Heart right ventricle (tissue), 16 donors: ENCODE results near the gene SPECC1L. TPM values are rescaled to one million over a fixed set of nuclear protein-coding genes. Genes with fewer than 3 reads are reported as not detected.
A peak's percentile ranks its signal among the peaks of the same experiment; 100 is the strongest.
"Not testable (repeated sequence)": the region's sequence is repeated elsewhere in the genome, so short reads cannot be mapped to it uniquely, and the experiment has no call there.

ENCODE experiments used
- ATAC-seq, 8 donors: fragments of 200-7000 bp; cut with Tn5 transposase; one replicate each; pipeline ENCODE4 v1.9.1; 2020; ENCODE audit warnings: mild to moderate bottlenecking in 8 of 8, moderate library complexity in 8 of 8, moderate number of reproducible peaks in 1 of 8
- DNase-seq, 2 donors: peaks; one replicate each; pipeline ENCODE4 v3.0.0-alpha.2; 2020
- H3K27ac ChIP-seq, 10 donors: fragments of 200-600 bp; sonication (generic) in 2 of 10; one replicate each; pipeline versions ENCODE4 v1.5.0 to v1.8.0; 2020 to 2022; ENCODE audit warnings: mild to moderate bottlenecking in 3 of 10
- H3K27me3 ChIP-seq, 7 donors: fragments of 200-600 bp; one replicate each; pipeline ENCODE4 v1.8.0; 2021 to 2022; ENCODE audit warnings: mild to moderate bottlenecking in 2 of 7
- H3K36me3 ChIP-seq, 9 donors: fragments of 200-600 bp; sonication (generic) in 1 of 9; one replicate each; pipeline versions ENCODE4 v1.5.0 to v1.8.0; 2020 to 2022; ENCODE audit warnings: mild to moderate bottlenecking in 2 of 9
- H3K4me1 ChIP-seq, 9 donors: fragments of 200-600 bp; sonication (generic) in 1 of 9; one replicate each; pipeline versions ENCODE4 v1.5.0 to v1.8.0; 2020 to 2022; ENCODE audit warnings: mild to moderate bottlenecking in 4 of 9
- H3K4me3 ChIP-seq, 10 donors: fragments of 200-600 bp; sonication (generic) in 2 of 10; one replicate each; pipeline versions ENCODE4 v1.5.0 to v1.8.0; 2020 to 2022; ENCODE audit warnings: mild to moderate bottlenecking in 7 of 10, moderate library complexity in 2 of 10
- H3K9me3 ChIP-seq, 11 donors: fragments of 200-600 bp in 10 of 11; sonication (generic) in 2 of 11; one replicate each; pipeline versions ENCODE4 v1.5.0 to v1.8.0; 2013 to 2022; ENCODE audit warnings: mild to moderate bottlenecking in 2 of 11, control low read depth in 1 of 11, moderate library complexity in 1 of 11
- WGBS, 2 donors: extraction: QIAGEN DNeasy Blood & Tissue Kit; methylation state at CpG; one replicate each; pipeline ENCODE4 v1.1.7; 2013; ENCODE audit warnings: inconsistent platforms in 1 of 2; 5-methylcytosine and 5-hydroxymethylcytosine counted together
- intact Hi-C, 10 donors: fragments of 100-400 bp; cut with DNase I; formaldehyde crosslinking; loops; one replicate each; pipeline versions ENCODE4 v1.11.1 to v1.14.2; 2022
- polyA plus RNA-seq, 2 donors: library from polyadenylated mRNA; stranded (reverse); fragments of 200-250 nt; gene quantifications; one replicate each; pipeline ENCODE4 v1.2.3, GENCODE V29; 2013
- total RNA-seq, 10 donors: library from RNA; stranded (reverse); fragmentation: NEBNext Ultra II Directional in 3 of 10; extraction: Animal tissue kit (Norgen Biotek cat#: 25700) in 3 of 10; gene quantifications; one replicate each; pipeline versions ENCODE4 v1.2.1 to v1.2.4, GENCODE V29; 2021 to 2023
- TF ChIP-seq, protein P1 (sequence below), 9 donors: fragments of 200-600 bp; sonication (generic) in 2 of 9; IDR thresholded peaks; one replicate each; pipeline versions ENCODE4 v1.5.0 to v1.8.0; 2021 to 2022; ENCODE audit warnings: antibody characterized with exemption in 9 of 9, mild to moderate bottlenecking in 5 of 9, moderate library complexity in 1 of 9
- donor health status: Arrhythmogenic right ventricular cardiomyopathy.
- donor health status: ischemic (EF 13 %, LVEDD 7.1; RV severe dilation, severe dysfunction).
- donor health status: healthy with polysubstance abuse.
- donor health status: DM: no; HTN: yes; CAD: no.
- donor health status: DM: no; HTN: no; CAD: no.
- donor health status: ischemic (EF 25% LVEDD 6.9; RV normal size, moderate dysfunction).
- donor health status: ischemic (EF 25% LVEDD 5.7; RV mildly dilated, moderate dysfunction).
- donor health status: healthy.
- donor health status: DM: yes; HTN: yes; CAD: no.
- donor health status: Ischemic cardiomyopathy.
- donor health status: ischemic (EF 35%, LVEDD 5.7; RV mildly dilated, moderate dysfunction).
- donor health status: nonischemic (EF 11% LVEDD 7.7; RV severe dilation, severe dysfunction).
- donor health status: DM: yes; HTN: yes; CAD: no.
- donor health status: PGD.
- donor health status: ischemic (EF 29% LVEDD 5.4; RV normal size, mild dysfunction).
- donor health status: nonischemic (EF 23%, LVEDD 6.1; RV moderate dilation, normal function).

Gene SPECC1L
- total and polyA plus RNA-seq, 12 donors: 8.3 to 61.7 (median 49.5) TPM

DNA sequence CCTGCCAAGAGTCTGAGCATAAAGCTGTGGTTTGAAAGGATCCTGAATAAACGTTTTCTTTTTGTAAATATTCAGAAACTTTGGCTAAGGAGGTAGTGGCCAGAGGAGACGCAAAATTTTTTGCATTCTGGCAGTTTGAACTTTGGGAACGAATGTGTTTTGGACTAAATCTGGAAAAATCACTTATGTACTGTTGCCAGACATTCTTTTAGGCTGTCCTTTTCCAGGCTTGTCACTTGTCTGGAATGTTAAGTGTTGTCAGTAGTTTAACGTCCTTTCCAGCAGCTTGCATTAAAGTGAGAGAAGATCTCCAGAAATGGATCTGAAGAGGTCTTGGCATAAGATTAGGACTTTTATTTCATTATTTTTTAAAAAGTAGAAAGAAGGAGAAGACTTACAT, 18.5 kb downstream of the SPECC1L start:
- Histone ChIP-seq H3K4me3 (peak overlapping the region in 3 of 10 donors; percentile 6 to 17 (median 11)), H3K9me3 (no peaks in the 10 kb centered on the region), H3K4me1 (peaks cover 21 to 92% (median 82%) of the 10 kb centered on the region in 9 donors), H3K27me3 (no peaks in the 10 kb centered on the region), H3K27ac (peak overlapping the region; percentile 53 to 85 (median 78)), H3K36me3 (no peaks in the 10 kb centered on the region)
- DNase-seq (no peak), ATAC-seq (peak in 7 of 8 donors; percentile 56 to 73 (median 69))
- TF ChIP-seq, protein P1, sequence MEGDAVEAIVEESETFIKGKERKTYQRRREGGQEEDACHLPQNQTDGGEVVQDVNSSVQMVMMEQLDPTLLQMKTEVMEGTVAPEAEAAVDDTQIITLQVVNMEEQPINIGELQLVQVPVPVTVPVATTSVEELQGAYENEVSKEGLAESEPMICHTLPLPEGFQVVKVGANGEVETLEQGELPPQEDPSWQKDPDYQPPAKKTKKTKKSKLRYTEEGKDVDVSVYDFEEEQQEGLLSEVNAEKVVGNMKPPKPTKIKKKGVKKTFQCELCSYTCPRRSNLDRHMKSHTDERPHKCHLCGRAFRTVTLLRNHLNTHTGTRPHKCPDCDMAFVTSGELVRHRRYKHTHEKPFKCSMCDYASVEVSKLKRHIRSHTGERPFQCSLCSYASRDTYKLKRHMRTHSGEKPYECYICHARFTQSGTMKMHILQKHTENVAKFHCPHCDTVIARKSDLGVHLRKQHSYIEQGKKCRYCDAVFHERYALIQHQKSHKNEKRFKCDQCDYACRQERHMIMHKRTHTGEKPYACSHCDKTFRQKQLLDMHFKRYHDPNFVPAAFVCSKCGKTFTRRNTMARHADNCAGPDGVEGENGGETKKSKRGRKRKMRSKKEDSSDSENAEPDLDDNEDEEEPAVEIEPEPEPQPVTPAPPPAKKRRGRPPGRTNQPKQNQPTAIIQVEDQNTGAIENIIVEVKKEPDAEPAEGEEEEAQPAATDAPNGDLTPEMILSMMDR (IDR thresholded peaks at IDR 0.05): no peak
- intact Hi-C loops: no loop called here
- 6 to 8% methylated on average over 4 of the region's 4 CpGs for WGBS, 2 donors

DNA sequence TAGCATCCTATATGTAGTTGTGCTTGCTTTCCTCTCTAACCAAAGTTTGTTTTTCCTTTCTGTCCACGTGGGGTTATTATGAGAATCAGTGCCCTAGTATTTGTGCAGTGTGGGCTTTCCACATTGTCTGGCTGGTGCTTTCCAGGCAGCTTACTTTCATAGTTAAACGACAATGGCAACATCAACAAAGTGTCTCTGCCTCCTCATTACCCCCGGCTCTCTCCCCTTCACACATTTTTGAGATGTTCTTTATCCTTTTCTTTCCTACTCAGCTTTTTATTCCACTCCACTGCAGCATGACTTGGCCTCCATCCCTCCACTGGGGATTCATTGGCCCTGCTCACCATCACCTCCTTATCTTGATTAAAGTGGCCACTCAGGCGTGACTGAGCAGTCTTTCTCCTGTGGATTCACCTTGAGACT, 19.1 kb downstream of the SPECC1L start:
- H3K4me3 ChIP-seq: peak overlapping the region in 2 of 10 donors; percentile 6 to 17
- H3K4me1 ChIP-seq: peaks cover 21 to 91% (median 82%) of the 10 kb centered on the region in 9 donors
- ATAC-seq (peak in 4 of 8 donors; percentile 5 to 24 (median 12)), DNase-seq (no peak)
- intact Hi-C loops: no loop called here
- peak overlapping the region; percentile 53 to 85 (median 78) for H3K27ac ChIP-seq
- 12 to 19% methylated on average over 4 of the region's 4 CpGs for WGBS, 2 donors
- TF ChIP-seq, protein P1 (IDR thresholded peaks at IDR 0.05): no peak
- no peaks in the 10 kb centered on the region for H3K36me3 ChIP-seq
- no peaks in the 10 kb centered on the region for H3K27me3 ChIP-seq
- H3K9me3 ChIP-seq: no peaks in the 10 kb centered on the region

DNA sequence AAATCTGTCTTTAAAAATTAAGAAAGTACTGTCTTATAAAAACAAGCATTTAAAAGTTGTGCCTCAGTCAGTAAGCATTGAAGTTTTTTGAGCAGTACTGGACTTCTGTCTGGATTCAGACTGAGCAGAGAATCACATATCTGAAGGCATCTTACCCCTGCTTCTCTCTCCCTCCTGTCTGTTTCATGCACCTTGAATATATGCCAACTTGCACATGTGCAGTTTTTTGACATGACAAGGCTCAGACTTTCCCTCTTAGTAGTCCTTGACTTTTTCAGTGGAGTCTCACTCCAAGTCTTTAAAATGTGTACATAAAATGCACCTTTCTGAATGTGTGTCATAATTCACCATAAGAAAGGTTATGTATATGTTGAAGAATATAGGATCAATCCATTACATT, 19.8 kb downstream of the SPECC1L start:
- intact Hi-C loops: no loop called here
- TF ChIP-seq, protein P1 (IDR thresholded peaks at IDR 0.05): no peak
- no peaks in the 10 kb centered on the region for H3K9me3 ChIP-seq
- ATAC-seq (no peak), DNase-seq (no peak)
- no peaks in the 10 kb centered on the region for H3K36me3 ChIP-seq
- peaks cover 21 to 89% (median 78%) of the 10 kb centered on the region in 9 donors for H3K4me1 ChIP-seq
- H3K27ac ChIP-seq: peak overlapping the region in 9 of 10 donors; percentile 63 to 85 (median 78)
- no peak overlapping the region for H3K4me3 ChIP-seq
- H3K27me3 ChIP-seq: no peaks in the 10 kb centered on the region

DNA sequence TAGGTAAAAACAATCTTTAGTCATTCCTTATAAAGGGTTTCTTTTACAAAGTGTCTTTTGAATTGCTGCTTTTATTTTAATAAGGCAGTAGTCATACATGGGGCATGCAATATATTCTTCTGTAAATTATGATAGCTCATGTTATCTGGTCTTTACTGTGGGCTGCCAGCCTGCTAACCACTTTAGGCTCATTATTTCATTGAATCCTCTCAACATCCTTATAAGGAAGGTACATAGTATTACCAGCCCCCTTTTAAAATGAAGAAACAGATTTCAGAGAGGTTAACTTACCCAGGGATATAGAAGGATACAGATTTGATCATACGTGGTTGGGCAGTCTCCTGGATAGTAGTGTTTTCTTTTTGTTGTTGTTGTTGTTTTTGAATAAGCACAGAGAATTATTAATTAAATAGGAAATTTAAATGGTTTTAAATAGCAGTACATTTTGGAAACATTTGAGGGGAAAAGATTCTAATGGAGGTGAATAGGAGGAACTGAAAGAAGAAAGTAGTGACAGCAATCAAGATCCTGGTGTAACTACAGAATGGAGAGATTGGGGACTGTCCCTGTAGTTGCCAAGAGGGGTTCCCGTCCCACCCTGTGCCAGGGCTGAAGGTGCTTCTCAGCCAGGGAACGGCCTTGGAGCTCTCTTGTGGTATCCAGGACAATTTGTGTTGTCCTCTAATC, 21.0 kb downstream of the SPECC1L start:
- H3K36me3 ChIP-seq: no peaks in the 10 kb centered on the region
- no peak overlapping the region for H3K4me3 ChIP-seq
- H3K9me3 ChIP-seq: no peaks in the 10 kb centered on the region
- DNase-seq (no peak), ATAC-seq (no peak)
- H3K4me1 ChIP-seq: peaks cover 21 to 89% (median 69%) of the 10 kb centered on the region in 9 donors
- TF ChIP-seq, protein P1 (IDR thresholded peaks at IDR 0.05): no peak
- intact Hi-C loops: no loop called here
- peak overlapping the region; percentile 29 to 85 (median 78) for H3K27ac ChIP-seq
- 69 to 79% methylated on average over 3 of the region's 3 CpGs for WGBS, 2 donors
- H3K27me3 ChIP-seq: no peaks in the 10 kb centered on the region

DNA sequence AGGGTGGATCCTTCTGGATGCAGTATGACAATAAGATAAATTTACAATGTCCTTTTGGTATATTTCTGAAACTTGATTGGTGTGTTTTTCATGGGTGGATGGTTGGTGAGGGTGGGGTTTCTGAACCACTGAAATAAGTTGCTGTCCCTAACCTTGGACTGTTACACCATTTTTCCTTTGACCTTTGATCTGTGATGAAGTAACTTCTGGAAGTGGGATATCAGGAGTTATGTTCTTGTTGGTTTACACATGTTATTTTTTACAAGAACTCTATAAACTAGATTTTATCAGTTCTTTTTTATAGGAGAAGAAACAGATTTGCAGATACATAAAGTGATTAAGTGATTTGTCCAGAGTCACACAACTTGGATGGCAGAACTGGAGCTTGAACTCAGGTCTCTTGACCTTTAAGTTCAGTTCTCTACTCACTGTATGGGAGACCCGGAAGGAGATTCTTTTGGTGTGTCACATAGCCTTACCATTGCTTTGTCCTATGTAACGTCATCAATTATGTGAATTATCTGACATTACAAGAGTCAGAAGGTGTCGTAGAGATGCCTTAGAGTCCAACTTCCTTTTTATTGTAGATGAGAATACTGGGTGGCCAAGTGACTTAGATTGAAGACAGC, 21.7 kb downstream of the SPECC1L start:
- H3K9me3 ChIP-seq, intact Hi-C loops, H3K36me3 ChIP-seq, DNase-seq, H3K27me3 ChIP-seq, ATAC-seq, H3K4me3 ChIP-seq: not testable (repeated sequence)
- WGBS, 2 donors: 91 to 94% methylated on average over 3 of the region's 3 CpGs
- H3K4me1 ChIP-seq: peaks cover 21 to 84% (median 66%) of the 10 kb centered on the region in 9 donors
- H3K27ac ChIP-seq: peak overlapping the region in 7 of 10 donors; percentile 47 to 85 (median 78)

DNA sequence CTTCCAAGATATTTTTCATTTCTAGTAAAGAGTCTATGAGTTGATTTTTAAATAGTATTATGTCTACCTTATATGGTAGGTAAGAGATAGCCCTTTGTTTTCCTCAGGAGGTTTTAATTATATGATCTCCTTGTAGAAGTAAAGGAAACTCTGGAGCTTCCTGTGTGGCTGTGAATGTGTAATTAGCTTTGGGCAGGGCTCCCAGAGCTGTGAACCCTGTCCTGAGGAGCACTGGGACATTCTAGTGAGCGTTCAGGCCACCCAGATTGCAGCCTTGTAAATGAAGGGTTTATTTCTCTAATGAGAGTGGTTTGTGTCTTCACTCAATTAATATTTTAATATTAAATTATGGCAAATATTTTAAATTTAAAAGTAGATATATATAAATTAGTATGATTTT, 24.3 kb downstream of the SPECC1L start:
- Histone ChIP-seq H3K27ac (peak overlapping the region in 7 of 10 donors; percentile 0 to 64 (median 32)), H3K4me1 (peaks cover 10 to 74% (median 48%) of the 10 kb centered on the region in 9 donors)
- intact Hi-C loops, DNase-seq, H3K9me3 ChIP-seq, H3K27me3 ChIP-seq, H3K4me3 ChIP-seq, H3K36me3 ChIP-seq: not testable (repeated sequence)
- ATAC-seq: peak in 5 of 8 donors; percentile 40 to 70 (median 53)
- 0% methylated on average over 1 of the region's 1 CpG for WGBS, 2 donors

DNA sequence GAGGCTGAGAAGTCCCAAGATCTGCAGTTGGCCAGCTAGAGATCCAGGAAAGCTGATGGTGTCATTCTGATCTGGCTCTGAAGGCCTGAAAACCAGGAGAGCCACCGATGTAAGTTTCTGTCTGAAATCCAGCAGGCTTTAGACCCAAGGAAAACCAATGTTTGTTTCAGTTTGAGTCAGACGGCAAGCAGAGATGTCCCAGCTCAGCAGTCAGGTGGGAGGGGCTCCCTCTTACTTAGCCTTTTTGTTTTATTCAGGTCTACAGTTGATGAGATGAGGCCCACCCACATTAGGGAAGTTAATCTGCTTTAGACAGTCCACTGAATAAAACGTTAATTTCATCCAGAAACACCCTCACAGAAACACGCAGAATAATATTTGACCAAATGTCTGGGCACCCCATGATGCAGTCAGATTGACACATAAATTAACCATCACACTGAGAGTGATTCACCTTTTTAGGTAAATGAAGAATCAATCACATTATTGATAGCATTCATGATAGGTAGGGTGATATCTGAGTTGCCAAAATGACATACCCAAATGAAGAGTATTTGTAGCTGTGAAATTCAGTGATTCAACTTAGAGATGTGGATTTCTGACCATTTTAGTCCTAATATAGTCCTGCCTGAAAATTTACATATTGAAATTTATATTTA, 28.0 kb downstream of the SPECC1L start:
- H3K4me3 ChIP-seq, H3K27me3 ChIP-seq, DNase-seq, intact Hi-C loops, H3K9me3 ChIP-seq, ATAC-seq: not testable (repeated sequence)
- peaks cover 4 to 60% (median 39%) of the 10 kb centered on the region in 9 donors for H3K4me1 ChIP-seq
- peak overlapping the region in 1 of 10 donors; percentile 34 for H3K27ac ChIP-seq
- WGBS, 2 donors: 52 to 61% methylated on average over 4 of the region's 4 CpGs
- peaks cover 0 to 14% (median 0%) of the 10 kb centered on the region in 9 donors for H3K36me3 ChIP-seq
